ENCODE measurements around the gene OAF. TPM values are rescaled to one million over a fixed set of nuclear protein-coding genes. Genes with fewer than 3 reads are reported as not detected.

The OAF gene
- total and polyA plus RNA-seq, 9 of the 15 experiments (the other 6 are each of a cell fraction or from before 2014, with no cell fraction given), result 1.1 to 21.6 (median 7.5) TPM

- TF ChIP-seq, protein P1, sequence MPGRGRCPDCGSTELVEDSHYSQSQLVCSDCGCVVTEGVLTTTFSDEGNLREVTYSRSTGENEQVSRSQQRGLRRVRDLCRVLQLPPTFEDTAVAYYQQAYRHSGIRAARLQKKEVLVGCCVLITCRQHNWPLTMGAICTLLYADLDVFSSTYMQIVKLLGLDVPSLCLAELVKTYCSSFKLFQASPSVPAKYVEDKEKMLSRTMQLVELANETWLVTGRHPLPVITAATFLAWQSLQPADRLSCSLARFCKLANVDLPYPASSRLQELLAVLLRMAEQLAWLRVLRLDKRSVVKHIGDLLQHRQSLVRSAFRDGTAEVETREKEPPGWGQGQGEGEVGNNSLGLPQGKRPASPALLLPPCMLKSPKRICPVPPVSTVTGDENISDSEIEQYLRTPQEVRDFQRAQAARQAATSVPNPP (IDR thresholded peaks at IDR 0.05; ENCODE audit: borderline replicate concordance, insufficient read depth, insufficient read length), result no peak
- TF ChIP-seq PHB (CRISPR knock-in tag; IDR thresholded peaks at IDR 0.05) (no peak), ADNP (tag; IDR thresholded peaks at IDR 0.05) (no peak), ASH1L (IDR thresholded peaks at IDR 0.05; ENCODE audit: borderline replicate concordance, low read depth, partially characterized antibody) (no peak), KLF10 (CRISPR knock-in tag; IDR thresholded peaks at IDR 0.05) (no peak), DDX20 (tag; IDR thresholded peaks at IDR 0.05; ENCODE audit: low read depth) (no peak), ZSCAN29 (IDR thresholded peaks at IDR 0.05) (no peak), SAFB (IDR thresholded peaks at IDR 0.05; ENCODE audit: borderline replicate concordance, low read depth, low read length) (peak; percentile 41; the same call in 1 of the 2 replicates), MTA3 (IDR thresholded peaks at IDR 0.05; ENCODE audit: borderline replicate concordance) (peak; percentile 50; the same call in 1 of the 2 replicates), SMAD3 (CRISPR knock-in tag; conservative IDR thresholded peaks at IDR 0.05) (no peak), THRB (CRISPR knock-in tag; conservative IDR thresholded peaks at IDR 0.05) (no peak), DNMT1 (IDR thresholded peaks at IDR 0.05) (no peak), ZBTB7A (IDR thresholded peaks at IDR 0.05; ENCODE audit: borderline replicate concordance, control insufficient read depth, low read depth, low read length) (peak; percentile 74; the same call in 1 of the 2 replicates), SIN3B (IDR thresholded peaks at IDR 0.05; ENCODE audit: low read depth) (no peak), CBFB (CRISPR knock-in tag; IDR thresholded peaks at IDR 0.05) (no peak), YY1 (IDR thresholded peaks at IDR 0.05; ENCODE audit: borderline replicate concordance in 1 of 3, control insufficient read depth in 1 of 3, extremely low read depth in 1 of 3, insufficient read depth in 3 of 3, insufficient read length in 1 of 3, insufficient replicate concordance in 2 of 3, low read depth in 1 of 3, low read length in 2 of 3) (peak in 1 of 3 experiments; percentile 48), NR2C2 (CRISPR knock-in tag; IDR thresholded peaks at IDR 0.05) (no peak), NR2C2 (tag; IDR thresholded peaks at IDR 0.05) (no peak), PHF20 (IDR thresholded peaks at IDR 0.05; ENCODE audit: partially characterized antibody) (peak; percentile 51)
- TF ChIP-seq, protein P2, sequence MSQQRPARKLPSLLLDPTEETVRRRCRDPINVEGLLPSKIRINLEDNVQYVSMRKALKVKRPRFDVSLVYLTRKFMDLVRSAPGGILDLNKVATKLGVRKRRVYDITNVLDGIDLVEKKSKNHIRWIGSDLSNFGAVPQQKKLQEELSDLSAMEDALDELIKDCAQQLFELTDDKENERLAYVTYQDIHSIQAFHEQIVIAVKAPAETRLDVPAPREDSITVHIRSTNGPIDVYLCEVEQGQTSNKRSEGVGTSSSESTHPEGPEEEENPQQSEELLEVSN (IDR thresholded peaks at IDR 0.05; ENCODE audit: borderline replicate concordance in 1 of 2, extremely low read depth in 1 of 2, insufficient read depth in 1 of 2, insufficient read length in 1 of 2, low read depth in 1 of 2, low read length in 1 of 2, poor library complexity in 1 of 2, severe bottlenecking in 1 of 2), result peak; percentile 30 to 67
- TF ChIP-seq, protein P3, sequence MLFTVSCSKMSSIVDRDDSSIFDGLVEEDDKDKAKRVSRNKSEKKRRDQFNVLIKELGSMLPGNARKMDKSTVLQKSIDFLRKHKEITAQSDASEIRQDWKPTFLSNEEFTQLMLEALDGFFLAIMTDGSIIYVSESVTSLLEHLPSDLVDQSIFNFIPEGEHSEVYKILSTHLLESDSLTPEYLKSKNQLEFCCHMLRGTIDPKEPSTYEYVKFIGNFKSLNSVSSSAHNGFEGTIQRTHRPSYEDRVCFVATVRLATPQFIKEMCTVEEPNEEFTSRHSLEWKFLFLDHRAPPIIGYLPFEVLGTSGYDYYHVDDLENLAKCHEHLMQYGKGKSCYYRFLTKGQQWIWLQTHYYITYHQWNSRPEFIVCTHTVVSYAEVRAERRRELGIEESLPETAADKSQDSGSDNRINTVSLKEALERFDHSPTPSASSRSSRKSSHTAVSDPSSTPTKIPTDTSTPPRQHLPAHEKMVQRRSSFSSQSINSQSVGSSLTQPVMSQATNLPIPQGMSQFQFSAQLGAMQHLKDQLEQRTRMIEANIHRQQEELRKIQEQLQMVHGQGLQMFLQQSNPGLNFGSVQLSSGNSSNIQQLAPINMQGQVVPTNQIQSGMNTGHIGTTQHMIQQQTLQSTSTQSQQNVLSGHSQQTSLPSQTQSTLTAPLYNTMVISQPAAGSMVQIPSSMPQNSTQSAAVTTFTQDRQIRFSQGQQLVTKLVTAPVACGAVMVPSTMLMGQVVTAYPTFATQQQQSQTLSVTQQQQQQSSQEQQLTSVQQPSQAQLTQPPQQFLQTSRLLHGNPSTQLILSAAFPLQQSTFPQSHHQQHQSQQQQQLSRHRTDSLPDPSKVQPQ (CRISPR knock-in tag; IDR thresholded peaks at IDR 0.05; ENCODE audit: borderline replicate concordance), result no peak
Observed at GRCh38 chr11:120168960-120169681, 41.7 kb upstream of the OAF start (continued).

Data from K562 (cell line).